Activated CD4-positive, alpha-beta T cell treated with anti-CD3 and anti-CD28 coated beads for 24 hours (primary cell): ENCODE data around the gene FANCC.
"Not testable (repeated sequence)": the region's sequence is repeated elsewhere in the genome, so short reads cannot be mapped to it uniquely, and the experiment has no call there.

Experiments
- DNase-seq, 2 donors: peaks; one replicate each; pipeline ENCODE4 v3.0.0-alpha.2; 2020; ENCODE audit warnings: low read depth in 2 of 2

FANCC gene

DNA sequence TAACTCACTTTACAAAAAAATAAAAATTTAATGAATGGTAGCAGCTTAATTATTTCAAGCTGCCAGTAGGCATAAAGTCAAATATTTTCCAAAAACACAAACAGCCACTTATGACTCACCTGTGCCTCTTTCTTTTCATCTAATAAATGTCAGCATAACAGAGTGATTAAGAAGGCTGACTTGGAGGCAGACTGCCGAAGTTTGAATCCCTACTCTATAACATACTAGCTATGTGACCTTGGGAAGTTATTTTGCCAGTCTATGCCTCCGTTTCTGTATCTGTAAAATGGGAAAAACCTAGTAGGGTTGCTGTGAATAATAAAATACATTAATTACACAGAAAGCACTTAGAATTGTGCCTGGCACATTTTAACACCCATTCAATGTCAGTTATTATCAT lies 33.8 kb downstream of the FANCC start:
- DNase-seq = no peak

DNA sequence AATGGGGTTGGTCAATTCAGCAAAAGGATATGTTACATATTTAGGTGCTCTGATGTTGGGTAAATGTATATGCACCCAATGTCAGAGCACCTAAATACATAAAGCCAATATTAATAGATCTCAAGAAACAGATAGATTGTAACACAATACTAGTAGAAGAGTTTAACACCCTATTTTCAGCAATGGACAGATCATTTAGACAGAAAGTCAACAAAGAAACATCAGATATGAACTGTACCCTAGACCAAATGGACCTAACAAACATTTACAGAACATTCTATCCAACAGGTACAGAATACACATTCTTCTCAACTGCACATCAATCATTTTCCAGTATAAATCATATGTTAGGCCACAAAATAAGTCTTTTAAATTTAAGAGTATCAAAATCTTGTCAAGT lies 35.2 kb downstream of the FANCC start:
- no peak for DNase-seq

DNA sequence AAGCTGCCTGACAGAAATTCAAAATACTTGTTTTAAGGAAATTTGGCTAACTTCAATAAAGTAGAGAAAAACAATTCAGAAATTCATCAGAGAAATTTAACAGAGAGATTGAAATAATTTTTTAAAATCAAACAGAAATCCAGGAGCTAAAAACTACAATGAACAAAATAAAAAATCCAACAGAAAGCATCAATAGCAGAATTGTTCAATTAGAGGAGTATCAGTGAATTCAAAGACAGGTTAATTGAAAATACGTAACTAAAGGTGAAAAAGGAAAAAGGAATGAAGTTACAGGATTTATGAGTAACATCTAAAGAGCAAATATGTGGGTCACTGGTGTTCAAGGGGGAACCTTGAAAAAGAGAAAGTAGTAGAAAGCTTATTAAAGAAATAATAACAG lies 36.8 kb downstream of the FANCC start:
- no peak for DNase-seq

DNA sequence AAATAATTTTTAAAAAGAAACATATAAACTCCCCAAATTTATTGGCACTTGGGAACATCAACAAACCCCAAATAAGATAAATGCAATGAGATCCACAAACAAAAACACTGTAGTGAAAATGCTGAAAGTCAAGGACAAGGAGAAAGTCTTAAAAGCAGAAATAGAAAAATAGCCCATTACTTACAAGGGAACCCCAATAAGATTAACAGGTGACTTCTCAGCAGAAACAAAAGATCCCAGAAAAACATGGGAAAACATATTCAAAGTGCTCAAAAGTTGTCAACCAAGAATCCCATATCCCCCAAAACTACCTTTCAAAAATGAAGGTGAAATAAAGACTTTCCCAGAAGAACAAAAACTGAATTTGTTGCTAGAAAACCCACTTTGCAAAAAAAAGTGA lies 40.0 kb downstream of the FANCC start:
- no peak for DNase-seq

DNA sequence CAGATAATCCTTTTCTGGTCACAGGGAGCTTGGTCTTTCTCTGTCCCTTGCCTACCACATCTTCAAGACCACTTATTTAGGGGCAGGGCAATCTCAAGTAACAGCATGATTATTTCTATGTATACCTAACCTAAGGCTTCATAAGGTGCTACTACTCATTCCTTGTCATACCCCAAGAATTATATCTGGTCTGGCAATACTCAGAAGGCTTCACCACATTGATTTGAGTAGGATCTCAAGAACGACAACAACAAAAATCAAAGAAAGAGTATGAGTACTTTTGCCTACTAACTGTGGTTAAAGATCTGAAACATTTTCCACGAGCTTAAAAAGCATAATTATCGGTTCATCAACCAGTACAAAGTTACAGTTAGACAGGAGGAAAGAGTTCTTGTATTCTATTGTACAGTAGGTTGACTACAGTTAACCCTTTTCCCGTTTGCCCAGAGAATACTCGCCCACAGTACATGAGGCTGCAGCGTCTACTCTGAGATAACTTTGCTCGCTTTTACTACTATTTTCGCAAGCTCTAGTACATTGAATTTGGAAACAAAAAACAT lies 41.0 kb downstream of the FANCC start:
- DNase-seq = no peak

DNA sequence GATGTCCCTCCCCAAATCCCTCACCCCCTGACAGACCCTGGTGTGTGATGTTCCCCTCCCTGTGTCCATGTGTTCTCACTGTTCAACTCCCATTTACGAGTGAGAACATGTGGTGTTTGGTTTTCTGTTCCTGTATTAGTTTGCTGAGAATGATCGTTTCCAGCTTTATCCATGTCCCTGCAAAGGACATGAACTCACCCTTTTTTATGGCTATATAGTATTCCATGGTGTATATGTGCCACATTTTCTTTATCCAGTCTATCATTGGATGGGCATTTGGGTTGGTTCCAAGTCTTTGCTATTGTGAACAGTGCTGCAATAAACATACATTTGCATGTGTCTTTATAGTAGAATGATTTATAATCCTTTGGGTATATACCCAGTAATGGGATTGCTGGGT lies 43.3 kb downstream of the FANCC start:
- DNase-seq = not testable (repeated sequence)

DNA sequence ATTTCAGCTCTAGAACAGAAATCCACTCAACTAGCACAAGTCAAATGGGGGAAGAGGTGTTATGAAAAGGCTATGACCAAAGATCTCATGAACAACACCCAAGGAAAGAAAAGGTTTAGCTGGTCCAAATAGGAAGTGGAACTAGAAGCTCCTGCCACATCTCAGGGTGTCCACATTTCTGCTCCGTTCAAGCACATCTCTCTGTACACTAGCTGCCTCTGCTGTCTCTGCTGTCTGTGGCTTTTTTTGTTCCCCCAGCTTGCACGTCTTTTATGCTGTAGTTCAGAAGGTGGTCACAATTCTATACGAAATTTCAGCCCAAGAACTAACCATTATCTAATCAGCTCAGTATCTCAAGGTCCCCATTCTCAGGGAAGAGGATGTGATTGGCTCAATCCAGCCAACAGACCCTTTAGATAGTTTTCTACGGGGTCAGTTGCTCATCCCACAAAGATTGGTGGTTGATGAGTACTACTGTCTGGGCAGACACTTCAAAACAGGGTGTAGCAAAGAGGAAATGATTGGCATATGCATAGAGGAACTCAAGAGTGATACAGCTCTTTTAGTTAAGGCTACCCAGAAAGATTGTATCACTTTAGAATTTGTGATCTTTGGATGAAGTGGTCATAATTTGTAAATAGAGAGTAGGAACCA lies 44.0 kb downstream of the FANCC start:
- no peak for DNase-seq

DNA sequence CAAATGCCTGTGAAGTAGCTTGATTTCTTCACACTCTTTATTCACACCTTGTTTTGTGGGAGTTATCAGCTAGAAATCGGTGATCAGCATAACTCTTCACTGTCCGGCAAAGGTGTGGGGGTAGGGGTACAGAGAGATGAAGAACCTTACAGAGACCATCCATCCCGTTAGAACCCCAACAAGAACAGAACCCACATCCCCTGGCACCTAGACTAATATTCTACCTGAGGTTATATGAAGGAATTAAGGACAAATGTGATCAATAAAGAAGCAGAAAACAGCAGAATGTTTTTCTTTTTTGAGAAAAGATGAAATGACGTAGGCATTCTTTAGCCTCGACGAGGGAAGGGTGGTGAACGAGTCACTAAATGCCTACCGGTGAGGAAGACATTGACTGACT lies 44.7 kb downstream of the FANCC start:
- DNase-seq = no peak

DNA sequence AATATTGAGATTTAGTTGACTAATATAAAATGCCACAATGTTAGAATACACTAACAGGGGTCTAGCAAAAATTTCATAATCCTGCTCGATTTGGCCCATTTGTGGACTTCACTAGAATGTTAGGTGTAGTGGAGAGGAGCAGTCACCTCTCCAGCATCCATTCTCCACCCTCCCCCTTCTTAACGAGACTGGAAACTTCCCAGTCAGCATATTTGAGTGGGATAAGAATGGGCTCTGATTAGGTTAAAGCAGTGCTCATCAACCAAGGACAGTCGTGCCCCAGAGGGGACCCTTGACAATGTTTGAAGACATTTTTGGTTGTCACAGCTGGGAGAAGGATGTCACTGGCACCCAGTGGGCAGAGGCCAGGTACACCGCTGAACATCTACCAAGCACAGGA lies 46.7 kb downstream of the FANCC start:
- no peak for DNase-seq

DNA sequence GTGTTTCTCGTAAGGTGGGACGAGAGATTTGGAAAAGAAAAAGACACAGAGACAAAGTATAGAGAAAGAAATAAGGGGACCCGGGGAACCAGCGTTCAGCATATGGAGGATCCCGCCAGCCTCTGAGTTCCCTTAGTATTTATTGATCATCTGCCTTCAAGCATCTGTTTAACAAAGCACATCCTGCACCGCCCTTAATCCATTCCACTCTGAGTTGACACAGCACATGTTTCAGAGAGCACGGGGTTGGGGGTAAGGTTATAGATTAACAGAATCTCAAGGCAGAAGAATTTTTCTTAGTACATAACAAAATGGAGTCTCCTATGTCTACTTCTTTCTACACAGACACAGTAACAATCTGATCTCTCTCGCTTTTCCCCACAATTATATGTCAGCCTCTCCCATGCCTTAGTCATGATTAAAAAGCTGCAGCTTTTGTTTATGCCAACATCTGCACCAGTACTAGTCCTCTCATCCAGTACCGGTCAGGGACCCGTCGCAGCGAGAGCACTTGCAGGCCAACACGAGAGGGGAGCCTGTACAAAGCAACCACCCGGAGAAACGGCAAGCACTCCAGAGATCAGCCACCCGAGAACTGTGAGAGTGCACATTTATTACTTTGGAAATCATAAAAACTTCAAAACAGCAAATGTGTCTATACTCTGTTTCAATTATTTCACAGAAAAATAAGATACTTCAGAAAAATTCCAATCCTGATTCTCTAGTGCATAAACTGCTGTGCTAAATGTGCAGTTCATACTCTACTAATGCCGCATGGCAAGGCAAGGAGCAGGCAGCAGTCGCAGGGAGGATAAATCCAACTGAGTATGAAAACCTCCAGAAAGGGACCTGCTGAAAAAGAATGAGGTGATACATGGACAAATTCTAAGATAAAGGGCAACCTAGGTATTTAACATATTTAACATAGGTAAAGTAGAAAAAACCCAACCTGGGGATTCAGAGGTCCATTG lies 47.4 kb downstream of the FANCC start:
- DNase-seq = not testable (repeated sequence)

DNA sequence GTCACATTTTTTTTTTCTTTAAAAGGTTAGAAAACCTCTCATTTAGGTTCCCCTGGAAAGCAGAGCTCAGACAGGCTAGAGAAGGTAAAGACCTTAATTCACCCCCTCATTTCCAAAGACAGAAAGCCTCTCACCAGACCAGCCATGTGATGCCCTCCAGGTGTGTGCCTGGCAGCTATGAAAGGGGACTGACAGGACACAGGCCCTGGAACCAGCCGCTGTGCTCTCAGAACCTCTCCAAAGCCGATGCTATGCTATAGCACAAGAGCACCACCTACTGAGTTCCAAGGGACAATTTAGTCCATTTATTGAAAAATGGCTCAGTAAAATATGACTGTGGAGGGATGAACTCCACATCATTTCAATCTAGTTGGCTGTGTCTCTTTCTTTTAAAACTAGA lies 48.8 kb downstream of the FANCC start:
- no peak for DNase-seq

DNA sequence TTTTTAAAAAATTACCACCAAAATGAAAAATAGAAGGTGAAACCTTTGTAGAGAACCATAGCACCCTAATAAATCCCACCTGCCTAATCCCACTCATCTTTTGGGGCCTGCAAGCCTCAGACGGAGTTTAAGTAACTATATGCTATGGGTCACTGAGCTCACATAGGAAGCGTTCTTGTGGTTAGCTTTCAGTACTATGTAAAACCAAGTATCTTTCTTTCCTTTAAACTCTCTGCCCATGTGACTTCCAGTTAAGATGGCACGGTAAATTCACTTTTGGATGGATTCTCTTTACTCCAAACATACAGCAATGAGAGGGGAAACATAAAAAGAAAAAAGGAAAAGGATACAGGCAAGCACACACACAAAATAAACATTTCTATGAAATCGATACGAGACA lies 50.9 kb downstream of the FANCC start:
- no peak for DNase-seq

DNA sequence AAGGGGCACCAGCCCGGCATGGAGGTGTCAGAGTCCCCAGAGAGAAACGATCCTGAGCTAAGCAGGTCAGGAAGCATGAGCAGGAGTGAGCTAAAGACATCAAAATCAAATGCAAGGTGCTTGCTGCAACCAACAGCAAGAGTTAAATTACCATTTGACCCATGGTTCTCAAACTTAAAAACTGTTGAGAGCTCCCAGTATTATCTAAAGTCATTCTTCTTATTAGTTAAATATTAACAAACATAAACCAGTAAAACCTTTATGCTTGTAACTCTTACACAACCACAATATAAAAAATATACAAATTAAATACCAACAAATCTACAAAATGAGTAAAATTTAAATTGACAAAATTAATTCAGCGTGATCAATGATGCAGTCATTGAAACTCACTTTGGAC lies 51.5 kb downstream of the FANCC start:
- no peak for DNase-seq

DNA sequence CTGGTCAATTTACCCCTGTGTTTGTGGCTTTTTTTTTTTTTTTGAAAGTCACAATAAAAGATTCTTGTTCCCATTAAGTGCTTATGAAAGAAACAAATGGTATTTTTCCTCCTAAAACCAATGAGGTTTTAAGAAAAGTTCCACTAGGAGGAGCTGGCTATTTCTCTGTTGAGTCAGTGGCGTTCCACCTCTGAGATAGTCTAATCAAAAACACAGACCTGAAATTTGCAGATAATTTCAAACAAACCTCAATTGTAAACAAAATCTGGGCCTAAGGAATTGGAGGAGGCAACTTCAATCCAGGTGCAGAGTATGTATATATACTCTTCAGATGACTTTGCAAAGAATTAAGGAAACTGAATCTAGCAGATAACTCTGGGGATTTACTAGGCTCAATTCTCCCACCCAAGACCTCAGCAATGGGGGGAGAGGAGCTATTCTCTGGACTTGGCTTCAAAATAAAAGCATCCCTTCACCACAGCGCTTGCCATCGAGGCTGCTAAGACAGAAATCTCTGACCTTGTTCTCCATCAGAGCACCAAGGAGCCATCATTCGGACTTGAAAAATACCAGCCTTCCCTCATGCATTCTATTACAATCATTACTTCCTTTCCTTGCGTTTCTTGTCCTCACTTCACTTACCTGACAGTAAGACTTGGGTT lies 52.4 kb downstream of the FANCC start:
- no peak for DNase-seq

DNA sequence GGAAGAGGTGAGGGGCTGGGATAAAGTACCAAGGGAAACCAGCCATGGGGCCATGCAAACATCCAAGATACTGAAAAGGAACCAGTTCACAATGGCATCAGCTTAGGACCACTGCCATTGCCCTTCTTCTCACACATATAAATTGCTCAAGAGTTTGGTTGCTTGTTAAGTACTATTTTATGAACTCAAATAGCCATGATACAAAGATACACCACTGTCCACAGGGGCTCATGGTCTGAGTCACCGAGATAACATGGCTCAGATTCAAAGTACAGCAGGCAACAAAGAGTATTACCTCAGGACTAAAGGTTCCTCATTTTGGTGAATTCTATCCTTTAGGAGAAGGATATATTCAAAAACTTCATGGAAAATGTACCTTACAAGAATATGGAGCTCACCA lies 55.6 kb downstream of the FANCC start:
- DNase-seq = no peak

DNA sequence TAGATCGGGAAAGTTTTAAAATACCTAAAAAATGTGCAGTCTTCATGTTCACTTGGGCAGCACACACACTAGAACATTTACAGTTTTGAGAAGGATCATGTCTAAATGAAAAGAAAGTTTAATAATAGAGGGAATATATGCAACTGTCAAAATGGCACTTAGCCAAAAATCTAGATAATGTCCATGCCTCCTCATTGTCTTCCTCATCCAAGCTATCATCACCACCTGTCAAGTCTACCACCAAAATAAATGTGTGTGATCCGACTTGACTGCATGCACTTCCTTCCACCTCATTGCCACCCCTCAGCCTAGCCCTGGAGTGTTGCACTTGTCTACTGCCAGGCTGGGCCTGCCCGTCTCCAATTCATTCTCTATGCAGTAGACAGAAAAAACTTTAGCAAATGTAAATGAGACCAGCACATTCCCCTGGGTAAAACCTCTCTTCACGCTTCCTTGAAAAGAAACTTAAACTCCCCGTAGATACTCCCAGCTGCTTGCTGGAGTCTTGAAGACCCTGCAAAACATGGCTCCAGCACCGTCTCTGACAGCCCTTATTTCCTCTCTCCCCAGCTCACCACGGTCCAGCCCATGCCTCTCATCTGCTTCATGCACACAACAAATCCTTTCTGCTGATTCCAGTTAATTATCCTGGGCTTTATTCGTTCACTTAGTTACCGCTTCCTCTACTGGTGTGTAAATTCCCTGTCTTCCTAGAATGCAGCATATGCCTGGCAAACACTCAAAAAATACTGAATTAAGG lies 66.9 kb downstream of the FANCC start:
- DNase-seq = no peak

DNA sequence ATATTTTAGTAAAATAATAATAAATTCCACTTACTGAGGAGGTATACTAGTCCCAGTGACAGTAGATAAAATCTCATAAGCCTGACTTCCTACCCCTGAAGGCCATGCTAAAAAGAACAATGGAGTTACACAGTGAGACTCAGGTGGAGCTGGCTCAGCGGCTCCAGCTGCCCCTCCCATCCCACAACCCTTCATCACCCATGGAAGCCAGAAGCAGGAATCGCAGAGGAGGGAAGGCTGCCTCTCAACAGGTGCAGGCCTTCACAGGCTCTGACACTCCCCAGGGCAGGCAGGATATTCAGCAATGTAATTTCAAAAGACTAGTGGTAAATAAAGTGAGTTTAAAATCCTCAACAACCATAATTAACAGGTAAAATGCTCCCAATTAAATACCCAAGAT lies 67.5 kb downstream of the FANCC start:
- DNase-seq = no peak

DNA sequence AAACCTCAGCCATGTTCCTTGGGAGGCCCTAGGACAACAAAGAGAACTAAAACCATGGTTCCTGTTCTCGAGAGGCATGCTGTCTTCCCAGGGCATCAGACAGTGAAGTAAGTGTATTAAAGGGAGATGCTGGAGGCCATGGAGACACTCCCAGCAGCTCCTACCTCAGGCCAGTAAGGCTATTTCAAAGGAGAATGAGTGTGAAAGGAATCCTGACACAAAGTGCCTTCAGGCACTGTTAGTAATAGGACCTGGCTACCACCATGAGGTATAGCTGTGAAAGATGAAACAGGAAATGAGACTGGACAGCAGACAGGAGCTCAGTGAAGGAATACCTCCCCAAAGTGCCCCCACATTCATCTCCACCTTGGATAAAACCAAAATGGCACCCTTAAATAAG lies 71.0 kb downstream of the FANCC start:
- DNase-seq = no peak

DNA sequence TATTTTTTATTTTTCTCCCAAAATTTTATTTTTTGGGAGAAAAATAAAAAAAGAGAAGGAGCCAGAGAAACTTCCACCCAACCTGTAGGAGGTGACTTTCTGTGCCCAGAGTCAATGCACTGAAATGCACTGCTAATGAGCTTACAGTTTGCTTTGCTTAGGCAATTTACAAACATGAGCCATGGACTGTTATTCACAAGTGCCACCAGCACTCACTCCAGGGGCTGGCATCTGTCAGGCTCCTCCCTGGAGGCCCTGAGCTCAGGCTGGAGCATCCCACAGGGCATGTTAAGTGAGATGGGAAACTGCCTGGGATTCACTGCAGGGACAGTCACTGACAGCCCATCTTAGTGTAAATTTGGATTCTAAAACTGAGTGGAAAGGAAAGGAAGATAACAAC lies 74.9 kb downstream of the FANCC start:
- DNase-seq = no peak

DNA sequence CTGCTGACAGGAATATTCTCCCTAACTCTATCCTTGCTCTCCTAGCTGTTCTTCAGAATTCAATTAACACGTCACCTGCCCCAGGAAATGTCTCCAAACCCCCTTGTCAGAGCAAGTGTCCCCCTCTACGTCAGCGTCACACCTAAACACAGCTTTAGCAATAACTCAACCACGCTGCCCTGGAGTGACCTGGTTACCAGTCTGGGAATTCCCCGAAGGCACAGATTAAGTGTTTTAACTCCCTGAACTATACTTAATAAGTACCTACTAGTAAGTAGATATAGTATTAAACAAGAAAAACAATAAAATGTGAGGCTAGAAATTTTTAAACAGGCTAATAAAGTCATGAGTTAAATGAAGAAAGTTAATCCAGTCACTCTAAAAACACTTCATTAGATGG lies 78.4 kb downstream of the FANCC start:
- no peak for DNase-seq

DNA sequence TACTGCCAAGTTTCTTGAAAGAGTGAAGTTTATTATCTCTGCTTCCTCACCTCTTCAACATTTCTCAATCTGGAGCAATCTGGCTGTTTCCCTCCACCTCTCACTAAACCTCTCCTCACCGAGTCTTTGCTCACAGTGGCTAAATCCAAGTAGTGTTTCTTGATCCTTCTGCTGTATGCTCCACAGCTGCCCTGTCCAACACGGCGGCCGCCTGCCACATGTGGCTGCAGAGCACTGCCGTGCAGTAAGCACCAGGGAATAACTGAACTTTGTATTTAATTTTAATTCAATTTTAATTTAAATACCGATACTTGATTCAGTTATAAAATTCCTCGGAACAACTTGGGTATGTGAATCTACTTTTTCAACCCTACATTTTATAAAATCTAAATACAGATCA lies 80.2 kb downstream of the FANCC start:
- DNase-seq = no peak

DNA sequence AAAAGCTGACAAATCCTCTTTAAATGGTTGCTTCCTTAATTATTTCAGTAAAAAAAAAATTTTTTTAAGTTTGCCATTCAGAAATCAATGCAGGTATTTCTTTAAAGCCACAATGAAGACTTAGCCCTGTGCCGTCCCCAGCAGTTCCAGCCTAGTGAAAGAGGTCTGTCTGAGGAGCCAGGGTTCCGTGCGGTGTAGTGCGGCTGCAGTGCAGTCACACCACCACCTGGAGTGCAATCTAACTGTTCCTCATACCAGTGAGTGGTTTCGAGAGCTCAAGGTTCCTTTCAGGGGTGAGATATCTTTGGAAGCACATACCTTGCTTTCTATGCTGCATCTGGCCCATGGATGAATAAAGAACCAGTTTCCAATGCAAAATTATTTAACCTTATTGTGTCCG lies 87.5 kb downstream of the FANCC start:
- DNase-seq = no peak
